H54 (cell line): Measurements from ENCODE around the gene APLN.

Source experiments
- DNase-seq: peaks from one replicate; pipeline ENCODE4 v3.0.0; 2011; ENCODE audit warnings: low spot score, mixed read lengths; ENCODE audit not compliant: insufficient read length
- FAIRE-seq: peaks from 3 replicates; lab custom pipeline; 2011; peaks lifted over from hg19 to GRCh38; lab: Jason Lieb, UNC
- POLR2A ChIP-seq: IDR thresholded peaks from 2 replicates; pipeline ENCODE4 v1.6.1; 2011; ENCODE audit warnings: low read depth, mild to moderate bottlenecking, low read length

APLN gene

DNA sequence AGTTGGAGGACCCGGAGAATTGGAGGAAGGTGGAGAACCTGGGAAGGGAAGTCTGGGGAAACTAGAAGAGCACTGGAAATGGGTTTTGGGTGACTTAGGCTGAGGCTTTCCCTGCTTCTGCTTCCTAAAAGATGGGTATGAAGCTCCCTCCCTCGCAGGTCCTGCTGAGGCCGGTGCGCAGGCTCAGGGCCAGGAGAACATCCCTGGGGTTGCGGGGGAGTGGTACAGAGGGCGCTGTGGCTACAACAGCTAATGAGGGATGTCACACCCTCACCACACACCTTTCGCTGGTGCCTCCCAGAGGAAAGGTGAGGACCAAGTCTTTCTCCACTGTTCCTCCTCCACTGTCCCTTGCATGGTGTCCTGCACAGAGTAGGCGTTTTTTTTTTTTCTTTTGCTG is 15.8 kb downstream of the APLN start:
- no peak for DNase-seq
- FAIRE-seq = no peak
- TF ChIP-seq POLR2A = no peak

GRCh38 chrX:129637217-129638109 is 17.3 kb downstream of the APLN start:
- no peak for FAIRE-seq
- no peak for DNase-seq
- no peak for TF ChIP-seq POLR2A

DNA sequence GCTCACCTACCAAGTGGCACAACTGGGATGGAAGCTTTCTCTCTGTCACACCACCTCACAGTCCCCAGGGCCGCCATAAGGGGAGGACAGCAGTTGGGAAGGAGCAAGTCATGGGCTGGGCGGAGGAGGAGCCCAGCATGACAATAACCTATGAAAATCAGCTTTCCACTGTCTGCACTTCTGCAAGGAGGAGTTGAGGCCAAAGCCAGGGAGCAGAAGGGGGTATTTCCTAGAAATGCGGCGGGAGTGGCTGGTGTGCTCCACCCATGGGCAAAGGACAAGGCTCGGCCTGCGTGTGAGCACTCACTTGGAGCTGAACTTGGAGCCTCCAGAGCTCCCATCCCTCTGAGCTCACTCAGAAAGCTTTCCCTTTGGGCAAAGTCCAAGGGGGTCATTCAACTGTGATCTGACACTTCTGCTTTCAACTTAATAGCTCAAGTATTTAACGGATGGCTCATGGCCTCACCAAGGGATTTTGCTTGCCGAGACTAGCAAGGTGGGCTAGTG is 18.5 kb downstream of the APLN start:
- no peak for TF ChIP-seq POLR2A
- DNase-seq = no peak
- FAIRE-seq = no peak

GRCh38 chrX:129634541-129634940 is 20.2 kb downstream of the APLN start:
- DNase-seq (no peak), FAIRE-seq (no peak)
- no peak for TF ChIP-seq POLR2A

DNA sequence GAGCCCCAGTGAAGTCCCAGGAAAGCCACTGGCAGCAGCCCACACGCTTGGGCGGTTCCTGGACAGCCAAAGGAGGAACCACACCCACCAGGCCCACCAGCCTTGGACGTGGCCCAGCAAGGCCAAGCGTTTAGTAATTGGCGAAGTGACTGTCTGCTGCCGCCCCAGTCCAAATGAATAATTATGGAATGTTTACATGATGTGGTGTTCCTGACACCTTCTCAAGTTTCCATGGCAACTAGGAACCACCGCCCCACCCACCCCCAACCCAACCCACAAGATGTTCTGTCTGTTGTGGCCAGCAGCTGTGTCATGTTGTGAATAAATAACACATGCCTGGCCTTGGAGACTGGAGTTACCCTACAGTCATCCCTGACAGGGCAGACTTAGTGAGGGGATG is 22.3 kb downstream of the APLN start:
- DNase-seq (no peak), FAIRE-seq (no peak)
- TF ChIP-seq POLR2A = no peak

GRCh38 chrX:129631849-129632248 is 22.9 kb downstream of the APLN start:
- no peak for TF ChIP-seq POLR2A
- FAIRE-seq (no peak), DNase-seq (no peak)

DNA sequence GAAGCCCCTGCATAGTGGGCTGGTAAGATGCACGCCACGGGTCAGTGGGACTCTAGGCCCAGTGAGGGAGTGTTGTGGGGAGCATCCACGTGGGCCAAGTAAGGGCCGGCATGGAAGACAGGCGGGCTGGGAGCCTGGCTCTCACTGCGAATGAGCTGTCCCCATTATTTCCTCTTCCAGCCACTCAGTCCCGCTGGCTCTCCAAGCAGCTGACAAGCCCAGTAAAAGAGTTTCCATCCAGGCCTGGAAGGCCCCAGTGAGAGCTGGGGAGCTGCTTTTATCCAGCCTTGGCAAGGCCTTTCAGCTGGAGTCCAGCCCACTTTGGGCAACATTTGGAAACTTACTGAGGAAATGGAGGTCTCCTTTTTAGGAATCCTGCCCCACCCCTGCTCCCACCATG is 24.9 kb downstream of the APLN start:
- TF ChIP-seq POLR2A = no peak
- DNase-seq = no peak
- FAIRE-seq = no peak

DNA sequence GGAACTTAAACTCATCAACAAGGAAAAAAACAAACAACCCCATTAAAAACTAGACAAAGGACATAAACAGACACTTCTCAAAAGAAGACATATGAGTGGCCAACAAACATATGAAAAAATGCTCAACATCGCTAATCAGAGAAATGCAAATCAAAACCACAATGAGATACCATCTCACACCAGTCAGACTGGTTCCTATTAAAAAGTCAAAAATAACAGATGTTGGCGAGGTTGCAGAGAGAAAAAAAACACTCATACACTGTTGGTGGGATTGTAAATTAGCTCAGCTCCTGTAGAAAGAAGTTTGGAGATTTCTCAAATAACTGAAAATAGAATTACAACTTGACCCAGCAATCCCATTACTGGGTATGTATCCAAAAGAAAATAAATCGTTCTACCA is 28.7 kb downstream of the APLN start:
- FAIRE-seq (no peak), DNase-seq (no peak)
- TF ChIP-seq POLR2A = no peak

GRCh38 chrX:129622757-129623301 is 31.9 kb downstream of the APLN start:
- TF ChIP-seq POLR2A = no peak
- DNase-seq (no peak), FAIRE-seq (no peak)

DNA sequence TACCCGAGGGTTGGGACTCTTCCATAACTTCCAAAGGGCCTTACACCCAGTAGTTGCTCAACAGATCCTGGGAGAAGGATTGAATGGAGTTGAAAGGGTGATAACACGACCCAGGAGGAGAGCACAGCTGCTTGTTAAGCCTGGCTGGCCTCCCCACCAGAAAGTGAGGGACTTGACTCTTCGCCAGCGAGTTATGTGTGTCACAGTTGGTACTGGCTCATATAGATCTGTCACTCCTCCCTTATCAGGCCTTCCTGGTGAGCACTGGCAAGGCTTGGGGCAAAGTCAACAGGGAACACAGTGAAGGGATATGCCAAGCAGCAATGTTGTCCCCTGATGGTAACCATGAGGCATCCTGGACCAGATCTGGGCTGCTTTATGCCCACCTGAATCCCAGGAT is 35.8 kb downstream of the APLN start:
- no peak for TF ChIP-seq POLR2A
- DNase-seq (no peak), FAIRE-seq (no peak)

DNA sequence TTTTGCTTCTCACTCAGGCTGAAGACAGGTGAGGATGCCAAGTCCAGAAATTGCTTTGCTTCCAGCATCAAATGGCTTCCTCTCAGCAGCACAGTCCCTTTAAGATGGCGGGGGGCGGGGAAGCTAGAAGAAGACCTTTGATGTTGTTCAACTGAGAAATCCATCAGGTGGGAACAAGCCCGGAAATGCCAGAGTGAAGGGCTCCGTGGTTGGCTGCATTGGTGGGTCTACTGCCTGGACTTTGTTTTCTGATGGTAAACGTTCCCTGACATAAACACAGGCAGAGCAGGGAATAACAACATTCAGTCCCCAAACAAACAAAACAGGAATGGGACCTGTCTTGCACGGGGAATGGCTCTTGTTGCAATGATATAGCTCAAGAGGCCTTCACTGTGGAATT is 37.3 kb downstream of the APLN start:
- DNase-seq (no peak), FAIRE-seq (no peak)
- no peak for TF ChIP-seq POLR2A

GRCh38 chrX:129614481-129615255 is 40.1 kb downstream of the APLN start:
- no peak for TF ChIP-seq POLR2A
- DNase-seq (no peak), FAIRE-seq (no peak)

DNA sequence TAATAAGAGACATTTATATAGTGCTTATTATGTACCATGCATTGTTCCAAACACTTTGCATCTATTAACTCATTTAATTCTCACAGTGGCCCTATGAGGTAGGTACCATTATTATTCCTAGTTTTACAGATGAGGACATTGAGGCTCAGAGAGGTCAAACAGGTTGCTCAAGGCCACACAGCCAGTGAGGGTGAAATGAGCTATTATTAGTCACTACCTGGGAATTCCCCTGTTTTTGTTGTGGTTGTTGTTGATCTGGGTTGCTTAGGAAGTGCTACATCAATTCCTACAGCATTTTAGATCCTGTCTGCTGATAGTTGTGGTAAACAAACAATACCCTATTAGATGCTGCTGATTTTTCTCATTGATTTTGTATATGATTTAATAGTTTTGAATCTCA is 41.2 kb downstream of the APLN start:
- no peak for DNase-seq
- TF ChIP-seq POLR2A = no peak
- FAIRE-seq = no peak

DNA sequence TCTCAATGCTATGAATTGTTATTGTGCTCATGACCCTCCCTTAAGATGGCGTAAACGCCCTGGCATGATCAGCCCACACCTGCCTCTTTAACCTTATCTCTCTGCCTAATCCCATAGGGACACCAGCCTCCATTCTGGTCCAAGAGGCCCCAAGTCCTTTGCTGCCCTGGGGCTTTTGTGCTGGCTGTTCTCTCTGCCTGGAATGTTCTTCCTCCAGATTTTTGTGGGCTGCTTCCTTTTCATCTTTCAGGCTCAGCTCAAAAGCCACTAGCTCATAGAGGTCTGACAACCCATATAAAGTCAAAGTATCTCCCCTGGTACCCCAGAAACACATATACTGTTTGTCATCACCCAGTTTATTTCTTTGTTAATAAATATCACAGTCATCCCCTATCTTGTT is 42.4 kb downstream of the APLN start:
- no peak for DNase-seq
- no peak for FAIRE-seq
- TF ChIP-seq POLR2A = no peak
